NCI-H128 (cell line): ENCODE results near the gene PHACTR1.
"Not testable (repeated sequence)": the region's sequence is repeated elsewhere in the genome, so short reads cannot be mapped to it uniquely, and the experiment has no call there.

Source experiments
- DNase-seq: peaks from one replicate; lab custom pipeline; 2025; ENCODE audit not compliant: unreplicated experiment; lab: John Stamatoyannopoulos, UW

Gene PHACTR1

GRCh38 chr6:13097454-13097853 lies 380.9 kb downstream of the PHACTR1 start:
- no peak for DNase-seq

- DNase-seq, result no peak
Observed at GRCh38 chr6:13098006-13098405, 381.4 kb downstream of the PHACTR1 start.

- no peak for DNase-seq
Observed at GRCh38 chr6:13098793-13099570, 382.4 kb downstream of the PHACTR1 start.

GRCh38 chr6:13099771-13100170 lies 383.2 kb downstream of the PHACTR1 start:
- no peak for DNase-seq

- no peak for DNase-seq
Observed at GRCh38 chr6:13101409-13101808, 384.8 kb downstream of the PHACTR1 start.

GRCh38 chr6:13101985-13102384 lies 385.4 kb downstream of the PHACTR1 start:
- DNase-seq, result no peak

- no peak for DNase-seq
Observed at GRCh38 chr6:13103169-13103568, 386.6 kb downstream of the PHACTR1 start.

GRCh38 chr6:13105139-13105538 lies 388.6 kb downstream of the PHACTR1 start:
- no peak for DNase-seq

GRCh38 chr6:13112921-13113320 lies 396.4 kb downstream of the PHACTR1 start:
- DNase-seq, result no peak

- no peak for DNase-seq
Observed at GRCh38 chr6:13113376-13113775, 396.8 kb downstream of the PHACTR1 start.

- DNase-seq, result no peak
Observed at GRCh38 chr6:13113981-13114593, 397.5 kb downstream of the PHACTR1 start.

- DNase-seq, result no peak
Observed at GRCh38 chr6:13116155-13116554, 399.6 kb downstream of the PHACTR1 start.

GRCh38 chr6:13117570-13117969 lies 401.0 kb downstream of the PHACTR1 start:
- no peak for DNase-seq

- DNase-seq, result no peak
Observed at GRCh38 chr6:13119549-13119948, 403.0 kb downstream of the PHACTR1 start.

- no peak for DNase-seq
Observed at GRCh38 chr6:13120483-13121482, 404.2 kb downstream of the PHACTR1 start.

GRCh38 chr6:13124131-13124530 lies 407.6 kb downstream of the PHACTR1 start:
- DNase-seq, result no peak

GRCh38 chr6:13125841-13126240 lies 409.3 kb downstream of the PHACTR1 start:
- DNase-seq, result no peak

- DNase-seq, result no peak
Observed at GRCh38 chr6:13131935-13132661, 415.5 kb downstream of the PHACTR1 start.

- not testable (repeated sequence) for DNase-seq
Observed at GRCh38 chr6:13133894-13134293, 417.3 kb downstream of the PHACTR1 start.

- no peak for DNase-seq
Observed at GRCh38 chr6:13135152-13135551, 418.6 kb downstream of the PHACTR1 start.

- DNase-seq, result no peak
Observed at GRCh38 chr6:13139119-13139518, 422.6 kb downstream of the PHACTR1 start.
